Right lobe of liver (tissue), 6 donors: Measurements from ENCODE around the gene SPPL3. TPM values are rescaled to one million over a fixed set of nuclear protein-coding genes. Genes with fewer than 3 reads are reported as not detected.

Experiments used
- ATAC-seq, 4 donors: fragments of 200-7000 bp; cut with Tn5 transposase; one replicate each; pipeline ENCODE4 v1.9.1; 2020; ENCODE audit warnings: mild to moderate bottlenecking in 4 of 4, moderate library complexity in 4 of 4
- DNase-seq, 3 donors: peaks; one replicate each; pipeline ENCODE4 v3.0.0-alpha.2; 2020
- H3K27ac ChIP-seq, 3 donors: fragments of 200-600 bp; one replicate each; pipeline ENCODE4 v1.8.0; 2022
- H3K27me3 ChIP-seq, 2 donors: fragments of 200-600 bp; one replicate each; pipeline ENCODE4 v1.8.0; 2022
- H3K36me3 ChIP-seq, 4 donors: fragments of 200-600 bp; sonication (generic) in 1 of 4; one replicate each; pipeline versions ENCODE4 v1.5.1 to v1.8.0; 2017 to 2022; ENCODE audit warnings: control low read depth in 1 of 4
- H3K4me1 ChIP-seq, 4 donors: fragments of 200-600 bp; sonication (generic) in 1 of 4; one replicate each; pipeline versions ENCODE4 v1.5.1 to v1.8.0; 2017 to 2022; ENCODE audit warnings: control low read depth in 1 of 4
- H3K4me3 ChIP-seq, 3 donors: fragments of 200-600 bp; one replicate each; pipeline ENCODE4 v1.8.0; 2022
- H3K9me3 ChIP-seq, 4 donors: fragments of 200-600 bp; sonication (generic) in 1 of 4; one replicate each; pipeline versions ENCODE4 v1.5.1 to v1.8.0; 2017 to 2022; ENCODE audit warnings: control low read depth in 1 of 4
- CTCF ChIP-seq, 4 donors: fragments of 200-600 bp in 3 of 4; fragments of 450-650 bp in 1 of 4; IDR thresholded peaks; one replicate each; pipeline versions ENCODE4 v1.5.1 to v1.8.0; 2016 to 2022; ENCODE audit warnings: antibody characterized with exemption in 4 of 4, mild to moderate bottlenecking in 2 of 4
- POLR2A ChIP-seq: fragments of 450-650 bp; IDR thresholded peaks from one replicate; pipeline ENCODE4 v1.6.1; 2017; ENCODE audit warnings: antibody characterized with exemption, mild to moderate bottlenecking
- WGBS: methylation state at CpG from one replicate; pipeline ENCODE4 v1.1.6; 2018; ENCODE audit warnings: low coverage, low lambda C conversion rate; ENCODE audit not compliant: insufficient coverage; ENCODE audit errors: missing lambda C conversion rate; 5-methylcytosine and 5-hydroxymethylcytosine counted together
- intact Hi-C, 2 donors: fragments of 100-400 bp; cut with DNase I; formaldehyde crosslinking; loops; one replicate each; pipeline versions ENCODE4 v1.11.2 to v1.14.1; 2022
- total RNA-seq, 6 experiments: library from RNA; depleted of rRNA in 2 of 6; stranded (reverse); fragments of >200 nt in 2 of 6; fragmentation: NEBNext Ultra II Directional in 3 of 6; extraction: Animal tissue kit (Norgen Biotek cat#: 25700) in 3 of 6; gene quantifications; one replicate each; pipeline versions ENCODE4 v1.1.0 to v1.2.4, GENCODE V29; 2016 to 2023
- donor health status: DM: no; HTN: yes; CAD: no.
- donor health status: DM: no; HTN: no; CAD: no.
- donor health status: DM: no; HTN: no; CAD: no.
- donor health status: DM: no; HTN: yes; CAD: no.
- donor health status: DM: no; HTN: yes; CAD: no.

SPPL3 gene
- total RNA-seq, 6 experiments from 2014 or later, result 10.7 to 26.6 (median 16.9) TPM

GRCh38 chr12:120943482-120943881 is 39.3 kb upstream of the SPPL3 start:
- 65% methylated on average over 3 of the region's 3 CpGs for WGBS
- no peaks in the 10 kb centered on the region for H3K36me3 ChIP-seq
- intact Hi-C loops, result no loop called here

GRCh38 chr12:120941846-120942405 is 37.8 kb upstream of the SPPL3 start:
- Histone ChIP-seq H3K4me1 (no peaks in the 10 kb centered on the region), H3K36me3 (no peaks in the 10 kb centered on the region), H3K27ac (no peak overlapping the region), H3K4me3 (no peak overlapping the region), H3K27me3 (no peaks in the 10 kb centered on the region), H3K9me3 (no peaks in the 10 kb centered on the region)
- 17% methylated on average over 2 of the region's 3 CpGs for WGBS
- ATAC-seq, result no peak
- intact Hi-C loops, result no loop called here
- TF ChIP-seq POLR2A (no peak), CTCF (IDR thresholded peaks at IDR 0.05) (no peak)
- DNase-seq, result no peak

More at GRCh38 chr12:120943482-120943881, 39.3 kb upstream of the SPPL3 start:
- Histone ChIP-seq H3K27ac (no peak overlapping the region), H3K27me3 (no peaks in the 10 kb centered on the region), H3K4me3 (no peak overlapping the region), H3K9me3 (no peaks in the 10 kb centered on the region), H3K4me1 (no peaks in the 10 kb centered on the region)
- DNase-seq (no peak), ATAC-seq (no peak)
- TF ChIP-seq CTCF (IDR thresholded peaks at IDR 0.05) (no peak), POLR2A (no peak)

GRCh38 chr12:120941412-120941811 is 37.3 kb upstream of the SPPL3 start:
- Histone ChIP-seq H3K4me1 (no peaks in the 10 kb centered on the region), H3K27ac (no peak overlapping the region), H3K4me3 (no peak overlapping the region), H3K9me3 (no peaks in the 10 kb centered on the region), H3K36me3 (no peaks in the 10 kb centered on the region), H3K27me3 (no peaks in the 10 kb centered on the region)
- intact Hi-C loops, result no loop called here
- no peak for DNase-seq
- 92% methylated on average over 3 of the region's 4 CpGs for WGBS
- ATAC-seq, result no peak
- TF ChIP-seq POLR2A, result no peak
- no peak for TF ChIP-seq CTCF (IDR thresholded peaks at IDR 0.05)

- intact Hi-C loops, result no loop called here
- ATAC-seq, result no peak
- no peak for TF ChIP-seq POLR2A
- TF ChIP-seq CTCF (IDR thresholded peaks at IDR 0.05), result no peak
- Histone ChIP-seq H3K9me3 (no peaks in the 10 kb centered on the region), H3K4me3 (no peak overlapping the region), H3K36me3 (no peaks in the 10 kb centered on the region), H3K27ac (no peak overlapping the region), H3K4me1 (no peaks in the 10 kb centered on the region), H3K27me3 (no peaks in the 10 kb centered on the region)
- WGBS, result 83% methylated on average over 3 of the region's 5 CpGs
- DNase-seq, result no peak
Measured at GRCh38 chr12:120940799-120941198, 36.6 kb upstream of the SPPL3 start.

- intact Hi-C loops, result no loop called here
- ATAC-seq (no peak), DNase-seq (no peak)
- no peak overlapping the region for H3K4me3 ChIP-seq
- no peak overlapping the region for H3K27ac ChIP-seq
- 64% methylated on average over 5 of the region's 5 CpGs for WGBS
- TF ChIP-seq POLR2A, result no peak
- no peak for TF ChIP-seq CTCF (IDR thresholded peaks at IDR 0.05)
- no peaks in the 10 kb centered on the region for H3K27me3 ChIP-seq
- H3K9me3 ChIP-seq, result no peaks in the 10 kb centered on the region
- no peaks in the 10 kb centered on the region for H3K4me1 ChIP-seq
- no peaks in the 10 kb centered on the region for H3K36me3 ChIP-seq
Measured at GRCh38 chr12:120940006-120940405, 35.8 kb upstream of the SPPL3 start.
